Activated naive CD4-positive, alpha-beta T cell treated with Interleukin-2 at 50 U/mL for 16 hours (primary cell): ENCODE measurements around the gene TAS2R46.

ENCODE experiments used
- DNase-seq: peaks from one replicate; pipeline ENCODE4 v3.0.0-alpha.2; 2020

The TAS2R46 gene

GRCh38 chr12:11031307-11031706, 30.8 kb downstream of the TAS2R46 start, which contains the start of gene TAS2R31:
TSS of gene TAS2R31 (minus strand) at chr12:11031407. CDS start at chr12:11031335, 72 bp downstream.
- no peak for DNase-seq

DNA sequence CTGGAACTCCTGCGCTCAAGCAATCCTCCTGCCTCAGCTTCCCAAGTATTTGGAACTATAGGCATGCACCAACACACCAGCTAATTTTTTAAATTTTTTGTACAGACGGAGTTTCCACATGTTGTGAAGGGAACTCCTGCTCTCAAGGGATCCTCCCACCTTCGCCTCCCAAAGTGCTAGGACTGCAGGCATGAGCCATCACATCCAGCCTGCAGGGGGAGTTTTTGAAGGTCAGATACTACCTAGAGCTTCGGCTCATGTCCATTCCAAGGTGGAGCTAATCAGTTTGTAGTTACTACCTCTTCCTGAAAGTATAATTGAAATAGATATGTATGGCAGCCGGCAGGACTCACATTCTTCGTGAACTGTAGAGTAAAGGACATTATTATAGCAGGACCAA, 36.0 kb downstream of the TAS2R46 start:
- DNase-seq: no peak

DNA sequence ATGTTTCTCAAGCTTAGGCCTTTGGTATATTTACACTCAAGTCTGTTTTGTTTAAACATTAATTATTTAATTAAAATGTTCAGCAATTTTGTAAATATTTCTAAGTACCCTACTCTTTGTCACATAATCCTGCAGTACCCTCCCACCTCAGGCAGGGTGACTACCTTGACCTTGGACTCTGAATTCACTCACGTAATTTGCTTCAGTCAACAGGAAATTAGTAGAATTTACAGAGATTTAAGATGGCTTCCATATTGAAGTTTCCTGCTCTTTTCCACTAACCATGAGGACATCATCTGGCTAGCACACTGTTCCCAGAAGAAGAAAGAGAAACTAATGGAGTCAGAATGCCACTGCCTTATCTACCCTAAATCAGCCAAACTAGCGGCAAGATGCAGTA, 38.7 kb downstream of the TAS2R46 start:
- no peak for DNase-seq

- no peak for DNase-seq
Measured at GRCh38 chr12:11022520-11022919, 39.6 kb downstream of the TAS2R46 start, which contains the start of gene TAS2R19. TSS of gene TAS2R19 (minus strand) at chr12:11022620. CDS start at chr12:11022571, 49 bp downstream.

DNA sequence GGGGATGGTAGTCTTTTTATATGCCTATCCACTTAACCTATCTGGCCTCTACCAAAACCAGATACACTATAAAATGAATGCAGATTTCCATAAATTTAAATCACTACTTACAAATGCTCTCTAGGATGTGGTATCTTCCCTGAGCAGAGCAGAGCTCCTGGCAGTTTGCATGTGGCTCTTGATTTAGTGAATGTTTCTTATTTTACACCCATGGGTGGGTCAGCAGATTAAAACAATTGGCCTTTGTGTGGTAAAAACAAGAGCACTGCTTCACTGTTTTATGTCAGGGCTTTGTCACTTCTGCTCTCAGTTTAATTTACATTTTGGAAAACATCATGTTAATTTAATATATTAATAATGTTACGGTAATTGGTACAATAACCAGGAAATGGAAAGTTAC, 45.2 kb downstream of the TAS2R46 start:
- no peak for DNase-seq

GRCh38 chr12:11015775-11016430, 46.2 kb downstream of the TAS2R46 start:
- DNase-seq: no peak

- no peak for DNase-seq
Measured at GRCh38 chr12:11014234-11014633, 47.9 kb downstream of the TAS2R46 start.
